CD4-positive, alpha-beta memory T cell (primary cell): Measurements from ENCODE around the gene U2AF1L4. TPM values are rescaled to one million over a fixed set of nuclear protein-coding genes. Genes with fewer than 3 reads are reported as not detected.

Experiments
- CTCF ChIA-PET: fragments of 350-600 bp; sonication (Branson Sonifier 250); formaldehyde crosslinking; loops from one replicate; lab custom pipeline; 2021; ENCODE audit warnings: inconsistent platforms; ENCODE audit not compliant: partially characterized antibody; lab: Charles Lee
- POLR2A ChIA-PET: fragments of 350-600 bp; sonication (Branson Sonifier 250); formaldehyde crosslinking; loops from one replicate; lab custom pipeline; 2021; ENCODE audit not compliant: partially characterized antibody; lab: Charles Lee
- DNase-seq, 5 donors: peaks; one replicate each; pipeline versions ENCODE4 v3.0.0 to v3.0.0-alpha.2; 2020 to 2022; ENCODE audit warnings: mixed read lengths in 1 of 5
- H3K27ac ChIP-seq: one replicate; pipeline ENCODE4 v1.7.0; 2013; ENCODE audit warnings: low read depth, low read length
- H3K27me3 ChIP-seq: 2 replicates; pipeline ENCODE4 v1.7.0; 2013; ENCODE audit warnings: mild to moderate bottlenecking, low read length, moderate library complexity; ENCODE audit not compliant: insufficient read depth
- H3K36me3 ChIP-seq: 2 replicates; pipeline ENCODE4 v1.7.0; 2013; ENCODE audit warnings: mild to moderate bottlenecking, low read length, moderate library complexity; ENCODE audit not compliant: insufficient read depth
- H3K4me1 ChIP-seq: 2 replicates; pipeline ENCODE4 v1.7.0; 2013; ENCODE audit warnings: mild to moderate bottlenecking, low read length, moderate library complexity; ENCODE audit not compliant: insufficient read depth
- H3K4me3 ChIP-seq, 2 donors: one replicate each; pipeline ENCODE4 v1.7.0; 2013; ENCODE audit warnings: low read length in 2 of 2, mild to moderate bottlenecking in 1 of 2
- H3K9me3 ChIP-seq, 2 donors: one replicate each; pipeline ENCODE4 v1.7.0; 2013; ENCODE audit warnings: low read length in 2 of 2, control low read depth in 1 of 2; ENCODE audit not compliant: control insufficient read depth in 1 of 2
- H3K27ac Mint-ChIP-seq, 7 donors: one replicate each; pipeline ENCODE4 v1.8.0; 2020 to 2021; ENCODE audit warnings: mixed read lengths in 7 of 7, mild to moderate bottlenecking in 6 of 7, inconsistent platforms in 3 of 7, moderate library complexity in 3 of 7
- H3K27me3 Mint-ChIP-seq, 2 donors: one replicate each; pipeline ENCODE4 v1.8.0; 2020 to 2021; ENCODE audit warnings: mixed read lengths in 2 of 2
- H3K36me3 Mint-ChIP-seq, 2 donors: one replicate each; pipeline ENCODE4 v1.8.0; 2020 to 2021; ENCODE audit warnings: mixed read lengths in 2 of 2, inconsistent platforms in 1 of 2, mild to moderate bottlenecking in 1 of 2
- H3K4me1 Mint-ChIP-seq, 4 donors: one replicate each; pipeline ENCODE4 v1.8.0; 2020 to 2021; ENCODE audit warnings: mixed read lengths in 4 of 4, mild to moderate bottlenecking in 1 of 4
- H3K4me3 Mint-ChIP-seq, 8 donors: one replicate each; pipeline ENCODE4 v1.8.0; 2020 to 2021; ENCODE audit warnings: mixed read lengths in 8 of 8, mild to moderate bottlenecking in 7 of 8, moderate library complexity in 6 of 8, inconsistent platforms in 3 of 8
- H3K9me3 Mint-ChIP-seq, 8 donors: one replicate each; pipeline ENCODE4 v1.8.0; 2020 to 2021; ENCODE audit warnings: mixed read lengths in 8 of 8, mild to moderate bottlenecking in 5 of 8, inconsistent platforms in 3 of 8, moderate library complexity in 1 of 8
- intact Hi-C: fragments of 100-400 bp; cut with micrococcal nuclease; formaldehyde crosslinking; loops from one replicate; pipeline ENCODE4 v1.15.1; 2023
- polyA plus RNA-seq, 2 donors: library from polyadenylated mRNA; unstranded; fragments of 300-500 nt; fragmentation: Illumina TruSeq; gene quantifications; one replicate each; pipeline ENCODE4 v1.2.3, GENCODE V29; 2021
- total RNA-seq, 2 experiments: library from RNA; stranded (reverse); gene quantifications; one replicate each; pipeline ENCODE4 v1.2.3, GENCODE V29; 2021

The U2AF1L4 gene
- total and polyA plus RNA-seq, 4 experiments from 2014 or later: 48.7 to 65.2 (median 55.7) TPM

- H3K36me3 Mint-ChIP-seq: peaks cover 4 to 8% of the 10 kb centered on the region in 2 donors
- H3K27me3 Mint-ChIP-seq: no peaks in the 10 kb centered on the region
- peaks cover 47 to 72% (median 59%) of the 10 kb centered on the region in 4 donors for H3K4me1 Mint-ChIP-seq
- no peaks in the 10 kb centered on the region for H3K27me3 ChIP-seq
- H3K9me3 Mint-ChIP-seq: peaks cover 0 to 1% (median 0%) of the 10 kb centered on the region in 8 donors
- ChIA-PET POLR2A (interaction anchor here (0.6 to 6.3 kb wide), 7 partner anchors 10 to 32 kb away, joined by 3 to 61 read pairs (median 4); partner anchors contain the start of genes IGFLR1, LIN37, PSENEN and U2AF1L4), CTCF (interaction anchor here (0.7 to 6.0 kb wide), 6 partner anchors 13 to 206 kb away, joined by 3 to 54 read pairs (median 4); partner anchors contain the start of gene LIN37)
- H3K4me1 ChIP-seq: peaks cover 68% of the 10 kb centered on the region
- peak in 2 of 5 donors; percentile 27 to 56 for DNase-seq
- H3K9me3 ChIP-seq: no peaks in the 10 kb centered on the region
- H3K27ac Mint-ChIP-seq: peak overlapping the region; percentile 90 to 99 (median 94)
- H3K4me3 Mint-ChIP-seq: peak overlapping the region; percentile 91 to 99 (median 94)
- H3K27ac ChIP-seq: peak overlapping the region; percentile 71
- H3K4me3 ChIP-seq: peak overlapping the region; percentile 68 to 81
- intact Hi-C loops: no loop called here
- peaks cover 4% of the 10 kb centered on the region for H3K36me3 ChIP-seq
Measured at GRCh38 chr19:35715981-35716800, 29.0 kb downstream of the U2AF1L4 start.

GRCh38 chr19:35715355-35715809 is 29.8 kb downstream of the U2AF1L4 start:
- intact Hi-C loops: no loop called here
- CTCF ChIA-PET: interaction anchor here (0.6 to 6.0 kb wide), 7 partner anchors 12 to 206 kb away, joined by 3 to 54 read pairs (median 4); partner anchors contain the start of gene LIN37
- H3K27ac ChIP-seq: peak overlapping the region; percentile 71
- no peak for DNase-seq
- H3K27me3 ChIP-seq: no peaks in the 10 kb centered on the region
- H3K4me3 ChIP-seq: peak overlapping the region; percentile 68 to 81
- no peaks in the 10 kb centered on the region for H3K9me3 ChIP-seq
- H3K4me3 Mint-ChIP-seq: peak overlapping the region in 3 of 8 donors; percentile 92 to 99 (median 94)
- H3K4me1 Mint-ChIP-seq: peaks cover 51 to 80% (median 66%) of the 10 kb centered on the region in 4 donors
- H3K36me3 ChIP-seq: peaks cover 3% of the 10 kb centered on the region
- H3K36me3 Mint-ChIP-seq: peaks cover 4 to 7% of the 10 kb centered on the region in 2 donors
- POLR2A ChIA-PET: interaction anchor here (1.0 to 6.3 kb wide), 6 partner anchors 9 to 33 kb away, joined by 3 to 61 read pairs (median 4); partner anchors contain the start of genes IGFLR1, LIN37 and ZBTB32
- peaks cover 0 to 1% (median 0%) of the 10 kb centered on the region in 8 donors for H3K9me3 Mint-ChIP-seq
- peak overlapping the region in 6 of 7 donors; percentile 61 to 99 (median 92) for H3K27ac Mint-ChIP-seq
- H3K27me3 Mint-ChIP-seq: no peaks in the 10 kb centered on the region
- peaks cover 76% of the 10 kb centered on the region for H3K4me1 ChIP-seq

GRCh38 chr19:35714601-35715354 is 30.4 kb downstream of the U2AF1L4 start:
- Histone ChIP-seq H3K4me3 (no peak overlapping the region), H3K27me3 (no peaks in the 10 kb centered on the region), H3K36me3 (no peaks in the 10 kb centered on the region), H3K27ac (peak overlapping the region; percentile 63), H3K9me3 (no peaks in the 10 kb centered on the region), H3K4me1 (peaks cover 78% of the 10 kb centered on the region)
- ChIA-PET POLR2A (interaction anchor here (1.2 to 6.3 kb wide), 4 partner anchors 12 to 30 kb away, joined by 3 to 61 read pairs (median 8); partner anchors contain the start of genes PSENEN, U2AF1L4 and ZBTB32), CTCF (interaction anchor here (0.6 to 6.0 kb wide), 6 partner anchors 11 to 55 kb away, joined by 3 to 54 read pairs (median 4); partner anchors contain the start of gene LIN37)
- peak overlapping the region; percentile 48 to 82 (median 66) for H3K4me3 Mint-ChIP-seq
- intact Hi-C loops: no loop called here
- peaks cover 0 to 5% of the 10 kb centered on the region in 2 donors for H3K36me3 Mint-ChIP-seq
- H3K9me3 Mint-ChIP-seq: peaks cover 0 to 1% (median 0%) of the 10 kb centered on the region in 8 donors
- DNase-seq: no peak
- peaks cover 49 to 82% (median 65%) of the 10 kb centered on the region in 4 donors for H3K4me1 Mint-ChIP-seq
- no peaks in the 10 kb centered on the region for H3K27me3 Mint-ChIP-seq
- peak overlapping the region; percentile 38 to 98 (median 91) for H3K27ac Mint-ChIP-seq

- Histone ChIP-seq H3K4me1 (peaks cover 70% of the 10 kb centered on the region), H3K36me3 (no peaks in the 10 kb centered on the region), H3K27me3 (no peaks in the 10 kb centered on the region), H3K4me3 (no peak overlapping the region), H3K9me3 (no peaks in the 10 kb centered on the region), H3K27ac (peak overlapping the region; percentile 63)
- Mint-ChIP-seq H3K27ac (peak overlapping the region; percentile 64 to 98 (median 92)), H3K27me3 (no peaks in the 10 kb centered on the region), H3K4me3 (peak overlapping the region in 6 of 8 donors; percentile 25 to 83 (median 52)), H3K36me3 (peaks cover 0 to 5% of the 10 kb centered on the region in 2 donors), H3K9me3 (peaks cover 0 to 1% (median 0%) of the 10 kb centered on the region in 8 donors), H3K4me1 (peaks cover 45 to 75% (median 59%) of the 10 kb centered on the region in 4 donors)
- ChIA-PET POLR2A (interaction anchor here (0.7 to 6.3 kb wide), 3 partner anchors 11 to 220 kb away, joined by 3 to 61 read pairs (median 8); partner anchors contain the start of genes PSENEN, U2AF1L4 and ZBTB32), CTCF (interaction anchor here (1.0 to 6.0 kb wide), 4 partner anchors 12 to 20 kb away, joined by 3 to 54 read pairs (median 12); no protein-coding TSS in a partner anchor)
- DNase-seq: no peak
- intact Hi-C loops: no loop called here
Measured at GRCh38 chr19:35713904-35714495, 31.2 kb downstream of the U2AF1L4 start.

GRCh38 chr19:35713506-35713850 is 31.7 kb downstream of the U2AF1L4 start:
- ChIA-PET POLR2A (interaction anchor here (0.7 to 6.3 kb wide), 4 partner anchors 11 to 221 kb away, joined by 3 to 61 read pairs (median 6); partner anchors contain the start of genes PSENEN, U2AF1L4 and ZBTB32), CTCF (interaction anchor here (3.1 to 6.0 kb wide), 2 partner anchors 16 to 20 kb away, joined by 10 to 54 read pairs; no protein-coding TSS in a partner anchor)
- no peak overlapping the region for H3K4me3 ChIP-seq
- H3K36me3 ChIP-seq: no peaks in the 10 kb centered on the region
- no peaks in the 10 kb centered on the region for H3K9me3 ChIP-seq
- Mint-ChIP-seq H3K4me1 (peaks cover 43 to 70% (median 54%) of the 10 kb centered on the region in 4 donors), H3K27ac (peak overlapping the region; percentile 44 to 98 (median 92)), H3K9me3 (peaks cover 0 to 1% (median 0%) of the 10 kb centered on the region in 8 donors), H3K27me3 (no peaks in the 10 kb centered on the region), H3K36me3 (peaks cover 0 to 3% of the 10 kb centered on the region in 2 donors), H3K4me3 (peak overlapping the region; percentile 6 to 83 (median 60))
- DNase-seq: peak in 2 of 5 donors; percentile 15 to 30
- H3K27me3 ChIP-seq: no peaks in the 10 kb centered on the region
- intact Hi-C loops: no loop called here
- H3K4me1 ChIP-seq: peaks cover 66% of the 10 kb centered on the region
- H3K27ac ChIP-seq: peak overlapping the region; percentile 63
